Stimulated activated naive B cell treated with anti-CD40 and anti-IgM and Interleukin-4, amounts not matched to agents 10 μg/mL and 1 μg/mL and 100 μg/mL, for 72 hours (primary cell): Measurements from ENCODE around the gene ASTN2.

Experiments used
- ATAC-seq, 2 donors: fragments of 150-1000 bp; cut with Tn5 transposase; replicated peaks; 2 replicates each; pipeline ENCODE4 v1.10.0; 2021; ENCODE audit warnings: moderate library complexity in 1 of 2
- DNase-seq: peaks from one replicate; pipeline ENCODE4 v3.0.0; 2021
- H3K27ac Mint-ChIP-seq: one replicate; pipeline ENCODE4 v1.8.0; 2022; ENCODE audit warnings: mild to moderate bottlenecking, mixed read lengths
- H3K27me3 Mint-ChIP-seq, 2 donors: one replicate each; pipeline ENCODE4 v1.8.0; 2022; ENCODE audit warnings: mixed read lengths in 2 of 2
- H3K36me3 Mint-ChIP-seq, 2 donors: one replicate each; pipeline ENCODE4 v1.8.0; 2022; ENCODE audit warnings: mixed read lengths in 2 of 2, mild to moderate bottlenecking in 1 of 2
- H3K4me1 Mint-ChIP-seq, 2 donors: one replicate each; pipeline ENCODE4 v1.8.0; 2022; ENCODE audit warnings: mixed read lengths in 2 of 2, mild to moderate bottlenecking in 1 of 2
- H3K4me3 Mint-ChIP-seq, 2 donors: one replicate each; pipeline ENCODE4 v1.8.0; 2022; ENCODE audit warnings: mild to moderate bottlenecking in 2 of 2, mixed read lengths in 2 of 2, moderate library complexity in 1 of 2
- H3K9me3 Mint-ChIP-seq, 2 donors: one replicate each; pipeline ENCODE4 v1.8.0; 2022; ENCODE audit warnings: mixed read lengths in 2 of 2, mild to moderate bottlenecking in 1 of 2

ASTN2 gene

GRCh38 chr9:117151716-117152115, 263.1 kb downstream of the ASTN2 start:
- no peaks in the 10 kb centered on the region for H3K36me3 Mint-ChIP-seq
- ATAC-seq (no peak), DNase-seq (no peak)
- H3K4me1 Mint-ChIP-seq = no peaks in the 10 kb centered on the region
- no peak overlapping the region for H3K27ac Mint-ChIP-seq
- H3K27me3 Mint-ChIP-seq = no peaks in the 10 kb centered on the region
- no peak overlapping the region for H3K4me3 Mint-ChIP-seq
- peaks cover 0 to 3% of the 10 kb centered on the region in 2 donors for H3K9me3 Mint-ChIP-seq

- Mint-ChIP-seq H3K9me3 (peaks cover 0 to 3% of the 10 kb centered on the region in 2 donors), H3K36me3 (no peaks in the 10 kb centered on the region), H3K27me3 (no peaks in the 10 kb centered on the region), H3K4me3 (no peak overlapping the region), H3K4me1 (no peaks in the 10 kb centered on the region), H3K27ac (no peak overlapping the region)
- DNase-seq = no peak
- ATAC-seq = no peak
Observed at GRCh38 chr9:117149996-117150395, 264.9 kb downstream of the ASTN2 start.

- no peak overlapping the region for H3K27ac Mint-ChIP-seq
- H3K4me1 Mint-ChIP-seq = no peaks in the 10 kb centered on the region
- peaks cover 0 to 4% of the 10 kb centered on the region in 2 donors for H3K9me3 Mint-ChIP-seq
- no peaks in the 10 kb centered on the region for H3K27me3 Mint-ChIP-seq
- ATAC-seq = no peak
- no peak overlapping the region for H3K4me3 Mint-ChIP-seq
- no peaks in the 10 kb centered on the region for H3K36me3 Mint-ChIP-seq
- no peak for DNase-seq
Observed at GRCh38 chr9:117145811-117146490, 268.9 kb downstream of the ASTN2 start.

DNA sequence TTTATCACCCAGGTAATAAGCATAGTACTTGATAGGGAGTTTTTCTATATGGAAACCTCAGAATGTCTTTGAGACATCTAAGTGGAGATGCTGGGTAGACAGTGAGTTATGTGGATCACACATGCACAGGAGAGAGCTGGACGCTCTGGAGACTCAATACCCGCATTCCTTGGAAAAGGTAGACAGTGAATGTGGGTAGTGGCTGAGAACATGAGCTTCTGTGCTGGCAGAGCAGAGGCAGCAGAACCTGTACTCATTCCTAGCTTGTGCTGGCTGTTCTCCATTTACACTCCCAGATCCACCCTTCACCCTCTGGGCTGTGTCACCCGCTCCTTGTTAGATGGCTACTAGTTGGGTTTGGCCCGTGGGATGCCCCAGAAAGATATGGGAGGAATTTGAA, 269.8 kb downstream of the ASTN2 start:
- Mint-ChIP-seq H3K4me1 (no peaks in the 10 kb centered on the region), H3K9me3 (peaks cover 0 to 4% of the 10 kb centered on the region in 2 donors), H3K27ac (no peak overlapping the region), H3K27me3 (no peaks in the 10 kb centered on the region), H3K36me3 (no peaks in the 10 kb centered on the region), H3K4me3 (no peak overlapping the region)
- no peak for ATAC-seq
- DNase-seq = no peak

GRCh38 chr9:117138231-117138630, 276.6 kb downstream of the ASTN2 start:
- H3K4me1 Mint-ChIP-seq = no peaks in the 10 kb centered on the region
- DNase-seq (no peak), ATAC-seq (no peak)
- no peak overlapping the region for H3K27ac Mint-ChIP-seq
- H3K4me3 Mint-ChIP-seq = no peak overlapping the region
- no peaks in the 10 kb centered on the region for H3K36me3 Mint-ChIP-seq
- H3K9me3 Mint-ChIP-seq = peaks cover 0 to 1% of the 10 kb centered on the region in 2 donors
- no peaks in the 10 kb centered on the region for H3K27me3 Mint-ChIP-seq

- H3K4me1 Mint-ChIP-seq = no peaks in the 10 kb centered on the region
- ATAC-seq (no peak), DNase-seq (no peak)
- peaks cover 0 to 1% of the 10 kb centered on the region in 2 donors for H3K9me3 Mint-ChIP-seq
- no peaks in the 10 kb centered on the region for H3K36me3 Mint-ChIP-seq
- H3K4me3 Mint-ChIP-seq = no peak overlapping the region
- H3K27me3 Mint-ChIP-seq = no peaks in the 10 kb centered on the region
- no peak overlapping the region for H3K27ac Mint-ChIP-seq
Observed at GRCh38 chr9:117136461-117136860, 278.4 kb downstream of the ASTN2 start.

DNA sequence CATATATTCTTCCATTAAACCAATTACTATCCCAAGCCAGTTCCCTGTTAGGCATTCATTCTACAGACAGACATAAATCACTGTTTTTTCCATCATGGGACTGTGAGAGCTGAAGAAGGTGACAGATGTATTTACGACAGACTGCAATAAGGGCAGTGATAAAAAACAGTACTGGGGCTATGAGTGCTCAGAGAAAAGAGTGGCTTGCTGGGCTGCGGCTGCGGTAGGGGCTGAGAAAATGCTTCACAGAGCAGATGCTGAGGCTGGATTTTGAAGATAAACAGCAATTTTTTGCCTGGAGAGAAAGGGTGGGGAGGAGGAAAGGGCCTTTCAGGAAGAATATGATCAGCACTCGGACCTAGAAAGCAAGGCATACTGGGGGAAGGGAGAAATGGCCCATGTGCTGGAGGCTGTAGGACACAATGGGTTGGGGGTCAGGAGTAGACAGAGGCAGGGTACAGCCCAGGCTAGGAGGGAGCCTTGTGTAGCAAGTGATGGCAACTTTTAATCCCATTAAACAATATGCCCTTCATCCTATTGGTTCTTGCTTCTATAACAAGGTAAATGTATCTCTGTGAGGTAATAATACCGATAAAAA, 279.3 kb downstream of the ASTN2 start:
- Mint-ChIP-seq H3K4me1 (no peaks in the 10 kb centered on the region), H3K27me3 (no peaks in the 10 kb centered on the region), H3K9me3 (peaks cover 0 to 1% of the 10 kb centered on the region in 2 donors), H3K36me3 (no peaks in the 10 kb centered on the region), H3K27ac (no peak overlapping the region), H3K4me3 (no peak overlapping the region)
- DNase-seq = no peak
- ATAC-seq = no peak

DNA sequence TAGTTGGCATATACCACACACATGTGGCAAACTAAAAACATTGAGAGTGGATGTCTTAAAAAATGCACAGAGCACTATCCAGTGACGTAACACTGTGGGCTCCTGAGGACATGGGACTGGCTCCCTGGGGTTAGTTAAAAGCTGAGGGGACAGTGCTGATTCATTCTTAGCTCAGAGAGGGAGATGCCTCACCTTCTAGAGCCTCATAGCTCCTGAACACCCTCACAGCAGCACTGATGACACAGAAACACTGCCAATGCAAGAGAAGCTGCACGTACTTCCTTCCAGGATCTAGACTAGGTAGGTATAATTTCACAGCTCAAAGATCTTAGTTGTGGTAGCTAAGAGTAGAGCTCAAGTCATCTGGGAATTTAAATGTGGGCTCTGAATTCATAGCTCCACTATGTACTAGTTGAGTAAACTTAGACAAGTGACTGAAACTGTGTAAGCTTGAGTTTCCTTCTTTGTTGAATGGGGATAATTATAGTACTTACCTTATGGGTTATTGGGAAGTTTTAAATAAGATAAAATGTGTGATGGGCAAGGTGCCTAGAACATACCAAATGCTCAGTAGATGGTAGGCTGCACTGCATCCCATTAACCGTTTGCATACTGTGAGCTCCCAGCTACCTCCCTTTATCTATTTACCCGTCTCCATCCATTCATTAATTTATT, 279.9 kb downstream of the ASTN2 start:
- peaks cover 0 to 1% of the 10 kb centered on the region in 2 donors for H3K9me3 Mint-ChIP-seq
- DNase-seq (no peak), ATAC-seq (no peak)
- H3K27me3 Mint-ChIP-seq = no peaks in the 10 kb centered on the region
- no peak overlapping the region for H3K4me3 Mint-ChIP-seq
- H3K27ac Mint-ChIP-seq = no peak overlapping the region
- no peaks in the 10 kb centered on the region for H3K36me3 Mint-ChIP-seq
- H3K4me1 Mint-ChIP-seq = no peaks in the 10 kb centered on the region

DNA sequence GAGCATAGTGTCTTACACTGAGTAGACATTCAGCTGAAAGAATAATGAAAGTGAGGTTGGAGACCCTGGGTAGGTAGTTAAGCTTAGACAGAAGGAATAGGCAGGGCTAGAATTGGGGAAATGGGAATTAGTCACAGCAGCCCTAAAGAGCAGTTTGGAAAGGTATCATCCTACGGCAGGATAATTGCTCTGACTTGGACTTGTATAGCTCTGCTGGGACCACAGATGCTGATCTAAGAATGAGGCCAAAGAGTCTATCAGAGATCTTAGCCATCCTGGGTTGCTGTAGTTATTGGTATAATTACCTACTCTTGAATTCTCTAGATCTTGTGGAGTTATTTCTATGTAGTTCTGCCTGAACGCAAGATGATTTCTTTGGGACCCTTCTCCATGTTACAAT, 288.0 kb downstream of the ASTN2 start:
- Mint-ChIP-seq H3K4me1 (no peaks in the 10 kb centered on the region), H3K27me3 (no peaks in the 10 kb centered on the region), H3K4me3 (no peak overlapping the region), H3K36me3 (no peaks in the 10 kb centered on the region), H3K27ac (no peak overlapping the region), H3K9me3 (no peaks in the 10 kb centered on the region)
- DNase-seq (no peak), ATAC-seq (no peak)

DNA sequence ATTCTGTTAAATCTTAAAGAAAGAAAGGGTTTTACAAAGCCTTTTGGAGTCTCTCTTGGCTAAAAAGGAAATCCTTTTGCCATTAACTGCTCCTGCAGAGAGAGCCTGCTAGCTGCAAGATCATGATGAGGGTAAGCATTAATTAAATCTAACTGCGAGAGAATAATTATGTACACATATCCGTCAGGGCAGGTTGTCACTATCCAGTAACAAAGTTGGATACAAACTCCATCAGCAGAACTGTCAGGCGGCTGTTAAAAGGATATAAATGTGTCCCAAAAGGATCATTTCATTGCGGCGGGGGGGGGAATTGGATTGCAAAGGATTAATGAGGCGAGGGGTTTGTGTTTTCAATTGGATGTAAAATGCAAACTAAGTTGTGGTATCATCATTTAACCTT, 289.3 kb downstream of the ASTN2 start:
- H3K36me3 Mint-ChIP-seq = no peaks in the 10 kb centered on the region
- DNase-seq (no peak), ATAC-seq (no peak)
- no peak overlapping the region for H3K4me3 Mint-ChIP-seq
- peaks cover 0 to 2% of the 10 kb centered on the region in 2 donors for H3K9me3 Mint-ChIP-seq
- H3K27ac Mint-ChIP-seq = no peak overlapping the region
- no peaks in the 10 kb centered on the region for H3K27me3 Mint-ChIP-seq
- H3K4me1 Mint-ChIP-seq = no peaks in the 10 kb centered on the region

GRCh38 chr9:117123729-117124128, 291.1 kb downstream of the ASTN2 start:
- H3K9me3 Mint-ChIP-seq = peaks cover 0 to 5% of the 10 kb centered on the region in 2 donors
- no peak overlapping the region for H3K27ac Mint-ChIP-seq
- no peaks in the 10 kb centered on the region for H3K4me1 Mint-ChIP-seq
- no peak for ATAC-seq
- no peak for DNase-seq
- H3K36me3 Mint-ChIP-seq = no peaks in the 10 kb centered on the region
- H3K4me3 Mint-ChIP-seq = no peak overlapping the region
- no peaks in the 10 kb centered on the region for H3K27me3 Mint-ChIP-seq

- ATAC-seq (no peak), DNase-seq (no peak)
- Mint-ChIP-seq H3K9me3 (peaks cover 0 to 6% of the 10 kb centered on the region in 2 donors), H3K36me3 (no peaks in the 10 kb centered on the region), H3K27ac (no peak overlapping the region), H3K4me3 (no peak overlapping the region), H3K27me3 (no peaks in the 10 kb centered on the region), H3K4me1 (no peaks in the 10 kb centered on the region)
Observed at GRCh38 chr9:117122953-117123352, 291.9 kb downstream of the ASTN2 start.

DNA sequence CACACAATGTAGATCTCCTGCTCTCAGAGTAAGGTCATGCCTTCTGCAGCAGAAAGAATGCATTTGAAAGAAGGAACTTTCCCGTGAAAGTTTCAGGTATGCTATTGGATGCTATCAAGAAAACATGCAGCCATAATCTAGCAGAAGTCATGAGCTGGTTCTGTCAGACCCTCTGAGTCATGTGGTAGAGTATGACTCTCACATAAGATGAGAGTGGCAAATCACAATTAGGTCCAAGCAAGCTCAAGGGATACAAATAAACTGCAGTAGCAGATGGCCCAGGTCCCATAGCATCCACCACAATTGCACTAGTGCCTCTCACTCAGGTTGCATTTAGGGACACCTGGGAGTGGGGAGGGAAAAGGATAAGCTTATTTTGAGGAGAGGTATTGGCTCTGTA, 292.8 kb downstream of the ASTN2 start:
- Mint-ChIP-seq H3K4me3 (no peak overlapping the region), H3K9me3 (peaks cover 0 to 6% of the 10 kb centered on the region in 2 donors), H3K4me1 (no peaks in the 10 kb centered on the region), H3K36me3 (no peaks in the 10 kb centered on the region), H3K27ac (no peak overlapping the region), H3K27me3 (no peaks in the 10 kb centered on the region)
- DNase-seq (no peak), ATAC-seq (no peak)

DNA sequence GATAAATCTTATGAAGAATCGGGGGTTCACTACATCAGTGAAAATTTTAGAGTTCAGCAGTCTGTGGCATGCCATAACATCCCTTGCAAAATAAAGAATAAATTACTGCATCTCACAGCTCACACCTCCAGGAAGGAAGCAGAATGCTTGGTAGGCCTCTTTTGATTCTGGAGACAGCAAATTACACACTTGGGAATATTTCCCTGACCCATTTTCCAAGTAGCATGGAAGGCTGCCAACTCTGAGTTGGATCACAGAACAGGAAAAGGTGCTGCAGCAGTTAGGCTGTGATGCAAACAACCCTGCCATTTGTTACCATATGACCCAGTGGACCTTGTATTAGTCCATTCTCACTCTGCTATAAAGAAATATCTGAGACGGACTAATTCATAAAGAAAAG, 293.5 kb downstream of the ASTN2 start:
- Mint-ChIP-seq H3K36me3 (no peaks in the 10 kb centered on the region), H3K27ac (no peak overlapping the region), H3K9me3 (peaks cover 0 to 6% of the 10 kb centered on the region in 2 donors), H3K27me3 (no peaks in the 10 kb centered on the region), H3K4me3 (no peak overlapping the region), H3K4me1 (no peaks in the 10 kb centered on the region)
- ATAC-seq (no peak), DNase-seq (no peak)

DNA sequence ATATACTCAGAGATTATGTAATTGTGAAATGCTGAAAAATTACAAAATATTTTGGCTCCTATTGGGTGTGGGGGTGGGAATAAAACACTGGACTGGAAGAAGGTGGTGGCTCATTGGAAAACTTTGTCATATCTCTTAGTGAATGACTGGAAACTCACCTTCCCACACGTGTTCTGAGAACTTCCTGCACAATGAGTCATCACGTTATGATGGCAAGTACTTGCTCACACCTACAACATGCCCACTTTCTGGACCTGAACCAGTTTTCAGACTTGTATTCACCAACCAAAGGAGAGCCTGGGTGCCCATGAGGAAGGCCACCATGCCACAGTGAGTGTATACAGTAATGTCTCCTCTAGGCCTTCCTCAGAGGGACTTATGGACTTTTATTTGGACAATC, 294.8 kb downstream of the ASTN2 start:
- no peaks in the 10 kb centered on the region for H3K4me1 Mint-ChIP-seq
- no peak for DNase-seq
- peaks cover 0 to 8% of the 10 kb centered on the region in 2 donors for H3K9me3 Mint-ChIP-seq
- no peaks in the 10 kb centered on the region for H3K27me3 Mint-ChIP-seq
- no peak for ATAC-seq
- no peaks in the 10 kb centered on the region for H3K36me3 Mint-ChIP-seq
- no peak overlapping the region for H3K27ac Mint-ChIP-seq
- no peak overlapping the region for H3K4me3 Mint-ChIP-seq
